GM18498 (cell line): ENCODE data around the gene USP3.

Experiments used
- ATAC-seq: cut with Tn5 transposase; IDR thresholded peaks from one replicate; pipeline ENCODE4 v1.9.1; 2021; ENCODE audit warnings: mild to moderate bottlenecking, moderate library complexity; ENCODE audit not compliant: unreplicated experiment

The USP3 gene

DNA sequence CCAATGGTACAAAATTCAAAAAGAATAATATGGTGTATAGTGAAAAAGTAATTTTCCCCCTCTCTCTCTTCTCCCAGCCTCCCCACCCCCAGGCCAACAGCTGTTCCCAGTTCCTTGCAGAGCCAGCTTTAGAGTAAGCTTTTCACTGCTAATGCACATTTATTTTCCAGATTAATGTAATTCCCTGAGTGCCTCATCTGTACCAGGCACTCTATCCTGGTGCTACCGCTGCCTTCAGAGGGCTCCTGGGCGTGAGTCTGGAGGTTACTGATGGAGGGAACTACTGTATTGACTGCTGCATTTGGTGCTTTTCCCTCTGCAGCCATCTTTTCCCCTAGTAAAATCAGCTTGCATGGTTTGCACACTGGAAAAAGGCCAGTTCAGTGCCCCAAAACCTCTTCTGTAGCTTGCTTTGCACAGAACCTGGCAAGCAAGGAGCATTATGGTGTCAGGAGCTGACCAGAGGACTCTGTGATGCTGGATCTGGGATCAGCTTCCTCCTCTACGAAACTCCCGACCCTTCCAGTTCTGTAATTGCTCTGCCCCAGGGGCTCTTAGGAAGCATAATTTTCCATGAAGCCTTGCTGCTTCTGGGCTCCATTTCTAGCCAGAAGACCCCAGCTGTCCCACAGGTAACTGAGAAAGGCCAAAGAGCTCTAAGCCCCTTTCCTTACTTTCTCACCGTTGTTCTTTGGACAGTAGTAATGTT lies 8.5 kb upstream of the USP3 start:
- ATAC-seq = no peak

DNA sequence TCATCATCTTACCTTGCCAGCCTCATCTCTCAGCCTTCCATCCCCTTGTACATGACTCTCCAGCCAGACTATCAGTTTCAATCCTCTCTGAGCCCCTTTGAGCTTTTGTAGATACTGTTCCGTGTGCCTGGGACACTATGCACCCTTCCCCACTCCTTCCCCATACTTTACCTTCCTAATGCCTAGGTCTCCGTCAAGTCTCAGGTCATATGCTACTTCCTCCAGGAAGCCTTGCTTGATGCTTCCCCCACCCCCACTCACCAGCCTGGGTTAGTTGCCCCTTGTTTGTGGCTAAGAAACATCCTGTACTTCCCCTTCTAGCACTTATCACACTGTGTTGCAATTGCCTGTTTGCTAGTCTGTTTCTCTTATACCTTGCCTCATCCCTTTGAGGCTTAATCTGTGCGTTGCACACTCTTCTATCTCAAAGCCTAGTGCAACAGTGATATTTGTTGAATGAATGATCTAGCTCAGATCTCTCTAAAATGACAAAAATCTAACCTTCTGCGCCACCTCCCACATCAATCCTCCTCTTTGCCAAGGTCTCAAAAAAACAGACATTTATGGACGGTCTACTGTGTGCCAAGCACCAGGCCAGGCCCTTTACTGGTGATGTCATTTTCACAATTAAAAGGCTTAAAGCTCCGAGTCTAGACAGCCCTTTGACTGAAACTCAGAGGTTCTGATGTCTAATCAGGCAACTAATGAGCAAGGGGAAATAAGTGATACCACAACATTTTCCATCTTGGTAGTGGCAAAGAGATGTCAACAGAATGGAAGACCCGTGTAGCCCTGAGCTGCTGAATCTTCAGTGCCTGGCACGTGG lies 6.5 kb upstream of the USP3 start:
- ATAC-seq = peak; percentile 36

DNA sequence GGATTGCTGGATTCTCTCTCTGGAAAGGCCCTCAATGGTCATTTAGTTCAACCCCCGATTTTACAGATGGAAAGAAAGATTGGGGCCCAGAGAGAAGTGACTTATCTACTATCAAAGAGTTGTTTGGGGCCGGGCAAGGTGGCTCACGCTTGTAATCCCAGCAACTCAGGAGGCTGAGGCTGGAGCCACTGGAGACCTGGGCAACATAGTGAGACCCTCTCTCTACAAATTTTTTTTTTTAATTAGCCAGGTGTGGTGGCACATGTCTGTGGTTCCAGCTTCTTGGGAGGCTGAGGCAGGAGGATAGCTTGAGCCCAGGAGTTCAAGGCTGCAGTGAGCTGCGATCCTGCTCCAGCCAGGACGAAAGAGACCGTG lies 5.2 kb upstream of the USP3 start:
- no peak for ATAC-seq

DNA sequence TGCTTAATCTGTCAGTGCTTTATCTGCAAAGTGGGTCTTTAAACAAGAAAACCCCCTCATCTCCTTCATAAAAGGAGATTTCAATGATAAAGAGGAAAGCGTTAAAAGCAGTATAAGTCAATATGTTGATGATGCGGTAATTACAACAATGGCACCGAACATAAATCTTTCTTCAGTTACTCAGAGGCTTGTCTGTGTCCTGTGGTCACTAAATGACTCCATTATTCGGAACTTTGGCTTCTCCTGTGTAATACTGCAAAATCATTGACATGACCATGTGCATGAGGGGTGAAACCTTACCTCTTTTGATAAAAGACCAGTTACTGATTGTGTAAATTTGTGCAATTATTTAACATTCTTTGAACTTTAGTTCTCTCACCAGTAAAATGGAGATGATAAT lies 4.8 kb upstream of the USP3 start:
- ATAC-seq = no peak

DNA sequence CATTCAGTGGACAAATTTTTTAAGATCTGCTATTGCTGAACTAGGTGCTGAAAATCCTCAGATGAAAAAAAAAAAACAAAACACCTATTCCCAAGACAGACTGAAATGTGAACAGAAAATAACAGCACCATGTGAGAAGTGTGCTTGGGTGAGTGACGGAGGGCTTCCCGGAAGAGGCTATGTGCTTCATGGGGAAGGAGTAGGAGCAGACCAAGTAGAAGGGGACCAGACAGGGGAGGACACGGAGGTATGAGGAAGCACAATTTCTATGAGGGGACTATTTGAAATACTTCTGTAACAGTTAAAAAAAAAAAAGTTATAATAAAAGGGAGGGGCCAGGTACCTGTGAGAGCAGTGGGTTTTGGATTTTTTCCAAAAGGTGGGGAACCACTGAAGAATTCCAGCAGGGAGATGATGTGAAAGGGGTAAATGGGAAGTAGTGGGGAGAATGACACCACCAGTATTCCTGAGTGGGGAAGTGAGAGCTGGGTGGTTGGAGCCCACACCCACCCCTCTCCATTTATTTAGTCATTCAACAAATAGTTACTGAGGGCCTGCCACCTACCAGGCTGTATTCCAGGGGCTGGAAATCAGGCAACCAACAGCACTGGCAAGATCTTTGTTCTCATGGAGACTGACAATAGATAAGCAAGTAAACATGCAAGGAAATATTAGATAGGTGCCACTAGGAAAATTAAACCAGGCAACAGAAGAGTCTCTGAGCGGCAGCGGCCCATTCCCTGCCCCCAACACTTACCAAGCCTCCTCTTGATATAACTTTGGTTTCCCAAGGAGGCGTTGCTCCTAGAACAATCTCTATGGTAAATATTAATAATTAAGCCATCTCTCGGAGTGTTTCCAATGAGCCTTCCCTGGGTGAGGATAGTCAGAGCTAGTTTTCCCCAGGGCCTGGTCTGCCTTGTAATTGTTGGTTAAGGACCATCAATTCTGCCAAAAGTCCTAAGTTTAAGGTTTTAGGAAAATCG lies 3.8 kb upstream of the USP3 start:
- ATAC-seq = no peak

DNA sequence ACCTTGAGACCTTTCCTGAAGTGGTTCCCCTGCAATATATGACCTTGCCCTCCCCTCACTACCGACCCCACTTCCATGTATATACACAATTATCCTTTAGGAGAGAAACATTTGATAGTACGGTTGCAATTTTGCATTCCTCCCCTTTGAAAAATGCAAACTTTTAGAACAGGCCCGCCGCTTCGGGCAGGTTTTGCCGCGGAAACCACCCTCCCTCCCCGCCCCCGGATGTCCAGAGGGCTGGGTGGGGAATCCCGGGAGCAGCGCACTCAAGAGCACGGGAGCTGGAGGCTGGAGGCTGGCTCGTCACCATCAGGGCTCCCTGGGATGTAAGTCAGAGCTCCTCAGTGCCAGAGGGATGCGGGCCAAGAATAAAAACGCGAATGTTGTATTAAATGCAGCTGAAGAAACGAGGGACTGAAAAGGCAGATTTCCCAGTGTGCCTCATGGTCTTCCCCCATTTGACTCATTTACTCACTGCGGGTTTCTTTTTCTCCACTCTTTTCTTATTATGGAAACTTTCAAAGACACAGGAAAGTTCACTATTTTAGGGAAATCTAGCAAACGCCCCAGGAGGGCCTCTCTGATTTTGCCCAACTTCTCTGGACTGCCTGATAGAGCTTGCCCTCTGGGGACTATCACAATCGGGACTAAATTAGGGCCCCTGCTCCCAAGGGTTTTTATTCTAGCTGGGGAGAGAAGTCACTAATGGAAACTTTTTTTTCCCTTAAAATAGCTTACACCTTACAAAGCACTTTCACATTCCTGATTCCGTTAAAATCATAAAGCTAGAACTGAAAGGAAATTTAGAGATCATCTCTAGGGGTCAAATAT lies 2.9 kb upstream of the USP3 start:
- no peak for ATAC-seq

DNA sequence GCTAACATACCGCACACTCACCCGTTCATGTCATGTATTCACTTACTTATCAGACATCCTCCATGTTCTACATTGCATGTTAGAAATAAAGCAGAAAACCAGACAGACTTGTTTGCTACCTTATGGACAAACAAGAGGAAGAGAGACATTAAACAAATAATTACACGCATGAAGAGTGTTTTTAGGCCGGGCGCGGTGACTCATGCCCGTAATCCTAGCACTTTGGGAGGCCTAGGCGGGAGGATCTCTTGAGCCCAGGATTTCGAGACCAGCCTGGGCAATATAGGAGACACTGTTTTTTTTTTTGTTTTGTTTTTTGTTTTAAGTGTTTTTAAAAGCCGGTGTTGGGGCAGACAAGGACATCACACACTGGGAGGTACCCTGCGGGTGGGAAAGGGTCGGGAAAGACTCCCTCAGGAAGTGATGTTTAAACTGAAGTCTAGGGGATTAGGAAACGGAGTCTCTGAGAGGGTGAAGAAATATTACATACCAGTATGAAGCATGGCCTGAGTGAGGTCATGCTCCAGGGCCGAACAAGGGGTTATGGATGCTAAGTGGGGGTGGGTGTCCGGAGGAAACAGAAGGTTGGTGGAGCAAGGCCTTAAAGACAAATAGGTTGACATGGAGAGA lies 2.1 kb upstream of the USP3 start:
- ATAC-seq = no peak

DNA sequence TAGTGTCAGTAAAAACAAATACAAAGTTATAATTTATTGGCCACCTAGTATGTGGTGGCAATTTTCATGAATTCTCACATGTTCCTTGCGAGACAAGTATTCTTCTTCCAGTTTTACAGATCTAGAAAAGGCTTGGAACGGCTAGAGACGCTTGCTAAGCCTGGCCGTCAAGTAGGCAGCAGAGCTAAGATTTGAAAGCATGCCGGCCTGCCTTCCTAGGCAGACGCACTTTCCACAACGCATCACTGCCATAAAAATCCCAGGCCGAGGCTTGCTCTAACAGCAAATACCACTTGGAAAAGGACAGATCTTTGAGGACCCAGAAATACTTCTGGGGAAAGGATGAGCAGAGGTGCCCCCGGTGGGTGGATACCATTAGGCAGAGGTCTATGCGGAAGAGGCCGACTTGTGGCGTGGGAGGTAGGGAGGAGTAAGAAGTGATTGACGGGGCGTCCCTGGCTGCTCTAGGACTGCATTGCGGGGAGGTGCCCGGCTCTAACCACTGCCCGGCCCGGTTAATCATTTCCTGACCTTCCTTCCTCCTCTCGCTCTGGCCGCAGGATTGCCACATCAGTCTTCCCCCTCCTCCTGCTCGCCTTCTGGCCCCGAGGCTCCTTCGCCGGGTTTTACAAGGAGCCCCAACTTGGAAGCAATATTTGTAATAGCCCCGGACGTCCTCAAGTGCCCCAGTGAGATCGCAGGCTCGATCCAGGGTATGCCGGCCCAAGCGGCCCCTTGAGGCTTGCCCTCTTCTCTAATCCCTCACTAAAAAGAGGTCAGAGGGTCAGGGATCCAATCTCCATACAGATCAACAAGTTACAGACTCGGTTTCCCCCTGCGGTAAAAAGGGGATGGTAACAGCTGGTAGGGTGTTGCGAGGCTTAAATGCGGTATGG lies 1.3 kb upstream of the USP3 start:
- ATAC-seq = peak; percentile 45

DNA sequence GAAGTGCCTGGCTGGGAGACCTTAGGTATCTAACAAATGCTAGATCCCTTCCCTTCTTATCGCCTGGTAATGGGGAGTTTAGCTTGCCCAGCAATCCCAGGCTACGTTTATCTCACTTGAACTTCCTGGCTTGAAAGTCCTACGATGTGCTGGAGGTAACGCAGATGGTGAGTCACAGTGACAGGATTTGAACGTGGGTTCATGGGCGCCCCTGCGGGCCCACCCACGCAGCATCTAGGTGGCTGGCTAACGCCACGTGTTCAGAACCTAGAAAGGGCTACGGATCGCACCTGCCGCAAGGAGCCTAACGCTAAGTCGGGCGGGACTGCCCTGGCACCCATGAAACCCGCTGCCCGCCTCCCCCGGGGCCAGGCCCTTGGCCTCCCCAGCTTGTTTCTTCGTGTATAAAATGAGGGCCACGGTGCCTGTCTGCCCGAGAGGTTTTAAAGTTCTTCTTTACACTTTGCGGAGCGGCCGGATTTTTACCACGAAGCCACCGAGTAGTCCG lies 600 bp upstream of the USP3 start:
- ATAC-seq = peak; percentile 31

DNA sequence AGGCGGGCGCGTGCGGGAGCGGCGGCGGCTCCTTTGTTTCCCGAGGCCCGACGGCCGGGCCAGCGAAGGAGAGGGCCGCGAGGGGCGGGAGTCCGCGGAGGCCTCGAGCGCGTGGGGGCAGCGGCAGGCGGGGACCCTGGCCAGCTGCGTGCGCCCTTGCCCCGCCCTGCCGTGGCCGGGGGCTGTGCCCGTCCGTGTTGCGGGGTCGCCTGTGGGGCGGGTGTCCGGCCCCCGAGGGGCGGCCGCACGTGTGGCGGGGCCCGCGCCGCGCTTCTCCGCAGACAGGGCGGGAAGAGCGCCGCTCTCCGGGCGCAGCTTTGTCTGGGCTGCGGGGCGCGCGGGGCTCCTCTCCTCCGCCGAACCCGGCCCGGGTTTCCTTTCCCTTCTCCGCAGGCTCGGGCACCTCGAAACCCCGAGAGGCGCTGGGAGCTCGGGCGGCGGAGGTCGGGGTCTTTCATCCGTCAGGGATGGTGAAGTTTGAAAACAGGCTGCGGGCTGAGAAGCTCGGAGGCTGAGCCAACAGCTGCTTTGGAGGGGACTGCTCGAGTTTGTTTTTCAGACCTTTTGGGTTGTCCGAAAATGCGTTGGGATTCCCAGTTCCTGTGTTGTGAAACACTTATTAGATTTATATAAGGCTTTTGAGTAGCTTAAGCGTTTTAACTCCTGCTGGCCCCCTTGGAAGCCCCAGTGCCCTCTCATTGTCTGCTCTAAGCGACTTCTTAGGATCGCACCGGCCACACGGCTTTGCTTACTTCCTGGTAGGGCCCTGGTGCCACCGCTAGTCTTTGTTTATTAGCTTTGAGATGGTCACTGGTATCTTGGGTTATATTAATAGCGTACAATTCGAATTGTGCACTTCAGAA lies 817 bp downstream of the USP3 start:
- peak; percentile 18 for ATAC-seq

DNA sequence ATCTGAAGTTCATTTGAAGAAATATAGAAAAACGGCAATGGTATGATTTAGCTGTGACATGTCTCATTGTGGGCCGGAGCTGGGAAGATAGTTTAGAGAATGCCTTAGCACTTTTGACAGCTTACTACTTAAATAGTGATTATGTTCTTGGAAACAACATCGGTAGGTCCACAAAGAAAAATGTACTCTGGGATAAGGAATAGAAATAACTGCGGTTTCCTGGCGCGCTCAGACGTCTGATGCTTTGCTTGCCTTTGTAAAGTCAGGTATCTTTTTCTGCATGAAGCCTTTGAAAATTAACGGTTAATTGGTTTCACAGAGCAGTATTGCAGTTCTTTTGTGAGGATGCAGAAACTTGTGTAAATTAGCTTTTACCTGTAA lies 1.4 kb downstream of the USP3 start:
- no peak for ATAC-seq

DNA sequence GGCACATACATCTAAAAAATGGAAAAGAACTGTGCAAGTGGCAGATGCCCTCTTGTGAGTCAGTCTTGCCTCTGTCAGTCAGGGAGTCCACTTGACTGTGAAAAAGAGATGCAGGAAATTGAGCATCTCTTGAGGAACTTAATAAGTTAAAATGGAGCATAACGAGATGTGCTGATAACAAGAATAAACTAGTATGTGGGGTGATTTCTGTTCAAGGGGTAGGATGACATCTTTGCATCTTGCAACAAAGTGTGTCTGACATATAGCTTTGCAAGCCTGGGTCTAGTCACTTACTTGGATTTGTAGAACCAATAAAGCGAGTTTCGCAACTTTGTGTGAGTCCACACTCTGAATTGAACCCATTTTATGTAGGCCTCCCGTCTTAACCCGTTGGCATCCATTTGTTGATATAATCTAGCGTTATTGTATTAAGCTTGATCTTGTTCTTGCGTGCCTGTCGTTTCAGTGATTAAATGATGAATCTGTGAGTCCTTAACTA lies 2.2 kb downstream of the USP3 start:
- ATAC-seq = no peak

DNA sequence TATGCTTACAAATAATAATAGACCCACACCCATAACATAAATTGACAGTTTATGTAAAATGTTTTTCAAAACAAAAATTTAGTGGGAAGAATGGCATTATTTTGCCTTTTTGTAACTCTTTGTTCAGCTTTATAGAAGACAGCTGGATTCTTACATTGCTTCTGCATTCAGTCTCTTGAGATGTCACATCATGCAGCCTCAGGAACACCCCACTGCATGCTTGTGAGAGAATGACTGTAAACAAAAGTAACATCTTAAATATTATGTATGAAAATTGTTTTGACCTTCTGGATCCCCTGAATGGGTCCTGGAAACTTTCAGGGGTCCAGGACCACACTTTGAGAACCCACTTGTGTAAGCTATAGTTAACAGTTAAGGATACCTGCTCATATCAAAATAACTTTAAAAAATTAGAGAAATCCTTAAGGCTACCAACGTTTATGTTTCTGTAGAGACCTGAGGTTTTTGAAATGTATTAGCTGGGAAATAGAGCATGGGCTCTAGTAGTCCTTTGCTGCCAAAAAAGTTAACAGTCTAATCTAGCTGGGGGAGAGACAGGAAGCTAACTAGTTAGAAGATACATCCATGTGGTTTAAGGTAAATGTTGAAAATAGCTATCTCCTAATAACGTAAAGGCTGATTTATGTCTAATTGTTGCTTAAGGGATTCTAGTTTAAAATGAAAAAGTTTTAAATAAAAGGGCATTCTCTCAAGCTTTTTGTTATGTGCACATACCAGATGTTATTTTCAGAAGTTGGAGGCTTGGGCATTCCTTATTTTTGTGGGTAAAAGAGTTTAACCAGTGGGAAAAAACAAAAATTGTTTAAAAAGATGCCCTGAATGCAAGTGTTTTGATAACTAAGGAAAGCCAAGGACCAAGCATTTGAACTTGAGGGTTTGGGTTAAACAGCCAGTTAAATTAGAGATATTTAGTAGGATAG lies 3.8 kb downstream of the USP3 start:
- ATAC-seq = no peak

DNA sequence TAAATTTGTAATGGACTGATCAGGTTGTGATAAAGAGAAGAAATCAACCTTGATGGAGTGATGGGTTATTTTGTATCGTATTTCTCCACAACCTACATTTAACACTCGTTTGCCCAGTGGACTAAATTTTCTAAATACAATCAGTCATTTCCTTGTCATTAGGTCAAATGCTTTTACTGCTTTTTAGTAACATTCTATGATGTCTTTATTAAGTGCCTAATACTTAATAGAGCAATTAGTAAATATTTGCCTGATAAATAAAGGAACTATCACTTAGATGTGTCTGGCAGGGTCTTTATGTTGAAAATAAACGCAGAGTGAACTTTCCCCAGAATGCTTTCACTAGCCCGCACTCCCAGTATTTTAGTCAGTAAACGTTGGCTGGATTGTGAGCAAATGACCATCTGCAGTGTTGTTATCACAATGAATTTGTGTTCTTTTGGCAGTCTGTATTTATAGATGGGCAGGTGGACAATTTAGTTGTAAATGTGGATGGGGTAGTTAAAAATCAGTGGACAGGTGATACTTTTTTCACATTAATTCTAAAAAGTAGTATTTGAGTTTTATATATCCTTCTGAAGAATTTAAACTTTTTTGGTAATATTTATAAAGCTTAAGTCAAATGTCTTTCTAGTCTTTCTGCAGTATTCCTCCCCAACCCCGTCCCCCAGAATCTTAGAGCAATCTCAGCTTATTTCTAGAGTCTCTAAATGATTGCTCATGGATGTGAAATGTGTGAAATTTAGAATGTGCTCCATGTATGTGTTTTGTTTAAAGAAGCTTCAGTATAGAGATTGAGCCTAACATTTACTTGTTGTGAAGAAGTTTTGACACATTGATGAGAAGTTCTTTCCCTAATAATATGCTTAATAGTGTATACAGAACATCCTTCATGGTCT lies 4.9 kb downstream of the USP3 start:
- ATAC-seq = no peak
